A673 (cell line): Measurements from ENCODE around the gene PIK3R1. TPM values are rescaled to one million over a fixed set of nuclear protein-coding genes. Genes with fewer than 3 reads are reported as not detected.

Source experiments
- BruUV-seq: library from RNA; stranded (reverse); fragments of 400-500 nt; replicated peaks from 2 replicates; lab custom pipeline; 2021; lab: Mats Ljungman, UMichigan
- CTCF ChIA-PET: fragments of 300-600 bp; sonication (Branson Sonifier 250); formaldehyde crosslinking; loops from one replicate; lab custom pipeline; 2022; ENCODE audit warnings: antibody characterized with exemption; lab: Charles Lee
- POLR2A ChIA-PET: fragments of 300-600 bp; sonication (Branson Sonifier 250); formaldehyde crosslinking; loops from one replicate; lab custom pipeline; 2022; ENCODE audit warnings: antibody characterized with exemption; ENCODE audit not compliant: low non-redundant PET; lab: Charles Lee
- DNase-seq: peaks from one replicate; pipeline ENCODE4 v3.0.0-alpha.2; 2015; ENCODE audit warnings: low spot score
- H3K27ac ChIP-seq: fragments of 200-600 bp; sonication (generic); 2 replicates; pipeline ENCODE4 v1.5.1; 2016; ENCODE audit warnings: mixed run types, low read depth, mild to moderate bottlenecking, mixed read lengths, antibody characterized with exemption, low read length; ENCODE audit not compliant: poor library complexity, severe bottlenecking
- H3K27me3 ChIP-seq: fragments of 200-600 bp; sonication (generic); replicated peaks from 2 replicates; pipeline ENCODE4 v1.6.1; 2017; ENCODE audit warnings: mixed run types, low read depth, mild to moderate bottlenecking, mixed read lengths, antibody characterized with exemption, low read length; ENCODE audit not compliant: insufficient read depth, poor library complexity
- H3K36me3 ChIP-seq: fragments of 200-600 bp; sonication (generic); 2 replicates; pipeline ENCODE4 v1.6.1; 2016; ENCODE audit warnings: mixed run types, mild to moderate bottlenecking, mixed read lengths, antibody characterized with exemption, low read length; ENCODE audit not compliant: insufficient read depth, poor library complexity, severe bottlenecking
- H3K4me1 ChIP-seq: fragments of 200-600 bp; sonication (generic); 2 replicates; pipeline ENCODE4 v1.6.1; 2017; ENCODE audit warnings: mixed run types, mild to moderate bottlenecking, mixed read lengths, antibody characterized with exemption, low read length; ENCODE audit not compliant: insufficient read depth, poor library complexity, severe bottlenecking
- H3K4me3 ChIP-seq: fragments of 200-600 bp; sonication (generic); 2 replicates; pipeline ENCODE4 v1.5.1; 2016; ENCODE audit warnings: low read depth, mixed run types, mild to moderate bottlenecking, mixed read lengths, low read length; ENCODE audit not compliant: poor library complexity, severe bottlenecking
- H3K9me3 ChIP-seq: fragments of 200-600 bp; sonication (generic); 2 replicates; pipeline ENCODE4 v1.6.1; 2016; ENCODE audit warnings: mixed run types, low read depth, mild to moderate bottlenecking, mixed read lengths, antibody characterized with exemption, low read length; ENCODE audit not compliant: poor library complexity, severe bottlenecking
- EZH2 ChIP-seq: fragments of 200-600 bp; sonication (generic); IDR thresholded peaks from 2 replicates; pipeline ENCODE4 v1.6.1; 2017; ENCODE audit warnings: borderline replicate concordance, low read depth, mild to moderate bottlenecking, mixed read lengths, antibody characterized with exemption, low read length; ENCODE audit not compliant: poor library complexity, severe bottlenecking
- intact Hi-C: fragments of 100-400 bp; cut with micrococcal nuclease; formaldehyde crosslinking; loops from one replicate; pipeline ENCODE4 v1.10.0; 2022; ENCODE audit not compliant: unreplicated experiment
- total RNA-seq: library from RNA; stranded (reverse); gene quantifications from 2 replicates; pipeline ENCODE4 v1.2.3, GENCODE V29; 2021
- TF ChIP-seq, protein P1 (sequence below): fragments of 300-800, 200-600 bp; sonication (generic); conservative IDR thresholded peaks from 2 replicates; pipeline ENCODE4 v1.5.1; 2017; ENCODE audit warnings: low read depth, mild to moderate bottlenecking, antibody characterized with exemption, low read length, moderate library complexity, mixed read lengths

The PIK3R1 gene
- total RNA-seq, 1 experiment from 2014 or later: 57.9 TPM

DNA sequence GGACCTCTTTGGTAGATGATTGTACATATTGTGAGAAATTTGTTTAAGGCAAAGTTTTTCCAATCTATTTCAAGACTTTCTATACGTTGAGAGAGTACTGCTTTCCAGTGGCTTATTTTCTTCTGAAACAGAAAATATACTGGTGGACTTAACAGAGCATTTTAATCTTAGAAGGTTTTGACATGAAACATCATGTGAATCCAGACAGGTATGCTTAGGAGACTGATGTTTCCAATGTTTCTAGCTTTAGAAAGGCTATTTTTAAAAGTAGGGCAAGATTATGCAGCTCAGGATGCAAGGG is 71.0 kb downstream of the PIK3R1 start:
- BruUV-seq: no TSS peak
- Histone ChIP-seq H3K27me3 (no peaks in the 10 kb centered on the region), H3K9me3 (no peaks in the 10 kb centered on the region), H3K27ac (peak overlapping the region; percentile 6), H3K36me3 (peaks cover 19% of the 10 kb centered on the region), H3K4me3 (no peak overlapping the region), H3K4me1 (peaks cover 47% of the 10 kb centered on the region)
- ChIA-PET CTCF (interaction anchor here (0.6 to 1.3 kb wide), 6 partner anchors 9 to 760 kb away, joined by 3 to 4 read pairs (median 3); no protein-coding TSS in a partner anchor), POLR2A (no interaction called here)
- TF ChIP-seq EZH2: no peak
- TF ChIP-seq, protein P1, sequence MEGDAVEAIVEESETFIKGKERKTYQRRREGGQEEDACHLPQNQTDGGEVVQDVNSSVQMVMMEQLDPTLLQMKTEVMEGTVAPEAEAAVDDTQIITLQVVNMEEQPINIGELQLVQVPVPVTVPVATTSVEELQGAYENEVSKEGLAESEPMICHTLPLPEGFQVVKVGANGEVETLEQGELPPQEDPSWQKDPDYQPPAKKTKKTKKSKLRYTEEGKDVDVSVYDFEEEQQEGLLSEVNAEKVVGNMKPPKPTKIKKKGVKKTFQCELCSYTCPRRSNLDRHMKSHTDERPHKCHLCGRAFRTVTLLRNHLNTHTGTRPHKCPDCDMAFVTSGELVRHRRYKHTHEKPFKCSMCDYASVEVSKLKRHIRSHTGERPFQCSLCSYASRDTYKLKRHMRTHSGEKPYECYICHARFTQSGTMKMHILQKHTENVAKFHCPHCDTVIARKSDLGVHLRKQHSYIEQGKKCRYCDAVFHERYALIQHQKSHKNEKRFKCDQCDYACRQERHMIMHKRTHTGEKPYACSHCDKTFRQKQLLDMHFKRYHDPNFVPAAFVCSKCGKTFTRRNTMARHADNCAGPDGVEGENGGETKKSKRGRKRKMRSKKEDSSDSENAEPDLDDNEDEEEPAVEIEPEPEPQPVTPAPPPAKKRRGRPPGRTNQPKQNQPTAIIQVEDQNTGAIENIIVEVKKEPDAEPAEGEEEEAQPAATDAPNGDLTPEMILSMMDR: no peak
- intact Hi-C loops: loop anchor here (1.0 to 5.0 kb wide), 4 partner anchors 174 to 721 kb away; no protein-coding TSS in a partner anchor
- no peak for DNase-seq

DNA sequence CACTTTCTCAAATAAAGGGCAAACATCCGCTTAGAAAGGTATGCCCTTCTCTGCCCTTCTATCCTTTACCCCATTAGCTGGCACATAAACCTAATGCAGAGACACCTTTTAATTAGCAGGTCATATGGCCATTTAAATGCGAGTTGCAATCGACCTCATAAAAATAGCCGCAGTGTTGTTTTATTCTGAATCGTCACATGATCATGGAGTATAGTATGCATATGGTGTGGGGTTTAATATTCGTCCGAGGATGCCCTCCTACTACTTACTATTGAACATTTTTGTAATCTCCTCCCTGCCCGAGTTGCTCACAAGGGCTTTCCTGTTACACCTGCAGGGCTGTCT is 72.0 kb downstream of the PIK3R1 start:
- no peaks in the 10 kb centered on the region for H3K27me3 ChIP-seq
- intact Hi-C loops: loop anchor here (1.0 to 5.0 kb wide), 4 partner anchors 375 to 720 kb away; no protein-coding TSS in a partner anchor
- ChIA-PET CTCF (interaction anchor here (1.2 to 1.3 kb wide), 2 partner anchors 173 to 720 kb away, joined by 3 to 4 read pairs; no protein-coding TSS in a partner anchor), POLR2A (no interaction called here)
- DNase-seq: no peak
- H3K9me3 ChIP-seq: no peaks in the 10 kb centered on the region
- no peak for TF ChIP-seq EZH2
- TF ChIP-seq, protein P1: no peak
- peaks cover 11% of the 10 kb centered on the region for H3K36me3 ChIP-seq
- peak overlapping the region; percentile 80 for H3K27ac ChIP-seq
- no TSS peak for BruUV-seq
- H3K4me3 ChIP-seq: peak overlapping the region; percentile 59
- H3K4me1 ChIP-seq: peaks cover 57% of the 10 kb centered on the region

DNA sequence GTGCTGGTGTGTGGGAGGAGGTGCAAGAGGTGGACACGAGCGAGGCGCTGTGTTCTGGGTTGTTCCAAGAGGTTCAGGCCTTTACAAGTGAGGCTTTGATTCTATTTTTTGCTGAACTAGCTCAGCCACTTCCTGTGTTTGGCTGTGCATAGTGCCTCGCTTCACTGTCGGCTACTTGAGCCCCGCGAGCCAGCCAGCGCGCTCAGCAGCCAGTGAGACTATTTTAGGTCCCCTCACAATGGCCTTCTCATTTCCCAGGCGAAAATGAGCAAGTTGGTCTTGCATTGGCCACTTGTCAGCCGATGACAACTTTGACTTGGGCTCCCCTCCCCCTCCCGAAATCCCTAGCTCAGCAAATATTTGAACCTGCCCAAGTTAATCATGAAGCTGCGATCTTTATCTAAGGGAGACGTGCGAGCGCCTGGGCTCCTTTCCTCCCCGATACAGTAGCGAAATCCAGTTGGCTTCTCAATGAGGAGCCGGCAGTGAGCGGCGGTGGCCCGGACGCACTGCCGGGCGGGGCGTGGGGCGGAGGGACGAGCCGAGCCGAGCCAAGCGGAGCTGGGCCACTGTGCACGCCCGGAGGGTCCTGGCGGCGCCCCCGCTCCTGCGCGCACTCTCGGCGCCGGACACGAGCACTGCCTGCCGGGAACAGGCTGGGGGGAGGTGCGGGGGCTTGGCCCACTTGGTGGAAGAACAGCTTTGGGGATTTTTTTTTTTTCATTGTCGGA is 72.6 kb downstream of the PIK3R1 start:
- H3K27me3 ChIP-seq: no peaks in the 10 kb centered on the region
- TF ChIP-seq, protein P1: no peak
- TF ChIP-seq EZH2: no peak
- POLR2A ChIA-PET: interaction anchor here (0.6 kb wide), 1 partner anchor 161 kb away, joined by 6 read pairs; no protein-coding TSS in a partner anchor
- H3K4me1 ChIP-seq: peaks cover 58% of the 10 kb centered on the region
- DNase-seq: peak; percentile 70
- no peaks in the 10 kb centered on the region for H3K9me3 ChIP-seq
- peaks cover 11% of the 10 kb centered on the region for H3K36me3 ChIP-seq
- H3K4me3 ChIP-seq: peak overlapping the region; percentile 59
- intact Hi-C loops: loop anchor here (1.0 to 5.0 kb wide), 4 partner anchors 374 to 719 kb away; no protein-coding TSS in a partner anchor
- CTCF ChIA-PET: interaction anchor here (1.2 to 1.3 kb wide), 2 partner anchors 172 to 719 kb away, joined by 3 to 4 read pairs; no protein-coding TSS in a partner anchor
- no TSS peak for BruUV-seq
- H3K27ac ChIP-seq: peak overlapping the region; percentile 80
